Heart left ventricle (tissue), 16 donors: ENCODE measurements around the gene GRIP2. TPM values are rescaled to one million over a fixed set of nuclear protein-coding genes. Genes with fewer than 3 reads are reported as not detected.

Source experiments
- ATAC-seq, 4 donors: fragments of 200-7000 bp; cut with Tn5 transposase; one replicate each; pipeline ENCODE4 v1.9.1; 2020 to 2022; ENCODE audit warnings: moderate library complexity in 4 of 4, mild to moderate bottlenecking in 3 of 4, moderate number of reproducible peaks in 1 of 4
- DNase-seq, 5 donors: peaks; one replicate each; pipeline ENCODE4 v3.0.0-alpha.2; 2020
- H3K27ac ChIP-seq, 12 donors: fragments of 200-600 bp; sonication (generic) in 4 of 12; one replicate each; pipeline versions ENCODE4 v1.5.0 to v1.8.0; 2016 to 2022; ENCODE audit warnings: mild to moderate bottlenecking in 2 of 12
- H3K27me3 ChIP-seq, 9 donors: fragments of 200-600 bp; sonication (generic) in 2 of 9; one replicate each; pipeline versions ENCODE4 v1.5.1 to v1.8.0; 2016 to 2022; ENCODE audit warnings: mild to moderate bottlenecking in 3 of 9
- H3K36me3 ChIP-seq, 9 donors: fragments of 200-600 bp; sonication (generic) in 2 of 9; one replicate each; pipeline versions ENCODE4 v1.5.0 to v1.8.0; 2018 to 2022; ENCODE audit warnings: mild to moderate bottlenecking in 2 of 9
- H3K4me1 ChIP-seq, 12 donors: fragments of 200-600 bp; sonication (generic) in 4 of 12; one replicate each; pipeline versions ENCODE4 v1.5.0 to v1.8.0; 2016 to 2022; ENCODE audit warnings: mild to moderate bottlenecking in 3 of 12
- H3K4me3 ChIP-seq, 12 donors: fragments of 200-600 bp; sonication (generic) in 4 of 12; one replicate each; pipeline versions ENCODE4 v1.5.0 to v1.8.0; 2017 to 2022; ENCODE audit warnings: mild to moderate bottlenecking in 9 of 12, moderate library complexity in 4 of 12
- H3K9me3 ChIP-seq, 12 donors: fragments of 200-600 bp; sonication (generic) in 4 of 12; one replicate each; pipeline versions ENCODE4 v1.5.0 to v1.8.0; 2016 to 2022; ENCODE audit warnings: mild to moderate bottlenecking in 1 of 12
- POLR2A ChIP-seq, 2 donors: fragments of 450-650 bp; IDR thresholded peaks; one replicate each; pipeline ENCODE4 v1.6.1; 2017; ENCODE audit warnings: antibody characterized with exemption in 2 of 2, mild to moderate bottlenecking in 2 of 2, moderate library complexity in 2 of 2
- WGBS, 4 donors: extraction: QIAGEN DNeasy Blood & Tissue Kit in 2 of 4; methylation state at CpG; one replicate each; pipeline versions ENCODE4 v1.1.5 to v1.1.7; 2013 to 2018; 5-methylcytosine and 5-hydroxymethylcytosine counted together
- intact Hi-C, 10 donors: fragments of 100-400 bp; cut with DNase I; formaldehyde crosslinking; loops; one replicate each; pipeline versions ENCODE4 v1.11.1 to v1.14.2; 2022
- polyA plus RNA-seq, 2 donors: library from polyadenylated mRNA; stranded (reverse); fragments of 200-250 nt; gene quantifications; one replicate each; pipeline ENCODE4 v1.2.3, GENCODE V29; 2013
- total RNA-seq, 9 donors: library from RNA; depleted of rRNA in 2 of 9; stranded (reverse); fragments of >200 nt in 2 of 9; fragmentation: NEBNext Ultra II Directional in 3 of 9; extraction: Animal tissue kit (Norgen Biotek cat#: 25700) in 3 of 9; gene quantifications; one replicate each; pipeline versions ENCODE4 v1.1.0 to v1.2.4, GENCODE V29; 2016 to 2023
- TF ChIP-seq, protein P1 (sequence below), 12 donors: fragments of 200-600 bp; sonication (generic) in 4 of 12; IDR thresholded peaks; one replicate each; pipeline versions ENCODE4 v1.5.0 to v1.8.0; 2018 to 2022; ENCODE audit warnings: antibody characterized with exemption in 12 of 12, mild to moderate bottlenecking in 5 of 12
- donor health status: ischemic (EF 13 %, LVEDD 7.1; RV severe dilation, severe dysfunction).
- donor health status: healthy with polysubstance abuse.
- donor health status: DM: no; HTN: yes; CAD: no.
- donor health status: DM: no; HTN: no; CAD: no.
- donor health status: ischemic (EF 25% LVEDD 6.9; RV normal size, moderate dysfunction).
- donor health status: ischemic (EF 25% LVEDD 5.7; RV mildly dilated, moderate dysfunction).
- donor health status: healthy.
- donor health status: DM: yes; HTN: yes; CAD: no.
- donor health status: ischemic (EF 35%, LVEDD 5.7; RV mildly dilated, moderate dysfunction).
- donor health status: nonischemic (EF 11% LVEDD 7.7; RV severe dilation, severe dysfunction).
- donor health status: DM: yes; HTN: yes; CAD: no.
- donor health status: PGD.
- donor health status: ischemic (EF 29% LVEDD 5.4; RV normal size, mild dysfunction).
- donor health status: nonischemic (EF 23%, LVEDD 6.1; RV moderate dilation, normal function).

GRIP2 gene
- total and polyA plus RNA-seq, 11 donors: 5.8 to 56.7 (median 28.7) TPM

DNA sequence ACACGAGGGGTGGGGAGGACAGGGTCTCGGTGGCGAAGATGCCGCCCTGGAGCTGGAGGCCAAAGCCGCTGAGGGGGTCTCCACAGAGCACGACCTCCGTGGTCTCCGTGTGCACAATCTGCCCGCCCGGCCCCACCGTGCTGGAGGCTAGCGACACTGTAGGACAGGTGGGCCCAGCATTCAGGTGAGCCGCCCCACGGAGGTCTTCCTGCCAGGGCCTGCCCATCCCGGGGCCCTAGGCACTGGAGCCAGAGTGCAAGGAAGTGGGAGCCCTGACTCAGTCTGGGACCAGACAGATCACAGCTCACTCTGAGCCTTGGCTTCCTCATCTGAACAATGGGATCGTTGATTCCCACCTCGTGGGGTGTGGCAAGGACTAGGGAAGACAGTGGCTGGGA, 25.8 kb downstream of the GRIP2 start:
- 83 to 93% (median 89%) methylated on average over 13 to 17 of the region's 17 CpGs for WGBS, 4 donors

DNA sequence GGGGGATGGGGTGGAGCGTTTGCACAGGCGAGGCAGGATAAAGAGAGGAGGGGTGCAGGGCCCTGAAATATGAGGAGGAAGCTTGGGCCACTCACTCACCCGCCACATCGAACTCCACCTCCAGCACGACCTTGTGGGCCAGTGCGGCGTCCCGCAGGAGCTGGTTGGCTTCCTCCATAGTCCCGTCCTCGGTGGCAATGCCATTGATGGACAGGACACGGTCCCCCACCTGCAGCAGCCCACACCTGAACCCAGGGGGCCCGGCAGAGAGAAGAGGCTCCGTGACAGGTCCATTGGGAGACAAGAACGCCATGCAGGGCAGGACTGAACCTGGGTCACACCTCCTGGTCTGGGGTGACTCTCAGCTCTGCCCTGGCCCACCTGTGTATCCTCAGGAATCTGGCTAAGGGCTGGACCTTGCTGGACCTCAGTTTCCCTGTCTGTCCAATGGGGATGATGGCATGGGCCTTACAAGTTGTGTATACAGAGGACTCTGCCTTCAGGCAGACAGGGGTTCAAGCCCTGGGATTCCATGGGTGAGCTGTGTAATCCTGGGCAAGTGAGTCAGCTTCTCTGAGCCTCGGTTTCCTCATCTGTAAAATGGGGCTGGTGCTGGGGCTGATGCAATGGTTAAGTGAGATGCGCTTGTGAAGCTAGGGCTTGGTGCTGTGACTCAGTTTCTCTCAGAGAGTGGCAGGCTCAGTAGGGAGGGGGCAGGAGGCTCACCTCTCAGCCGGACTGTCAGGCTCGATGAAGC, 26.4 kb downstream of the GRIP2 start:
- peak in 3 of 5 donors; percentile 6 to 37 (median 11) for DNase-seq
- no peak for ATAC-seq
- intact Hi-C loops: loop anchor here in 3 of 10 donors (10.0 kb wide), 3 partner anchors 91 to 411 kb away; no protein-coding TSS in a partner anchor
- Histone ChIP-seq H3K4me1 (peaks cover 0 to 35% (median 4%) of the 10 kb centered on the region in 12 donors), H3K4me3 (no peak overlapping the region), H3K27ac (peak overlapping the region in 1 of 12 donors; percentile 16), H3K27me3 (no peaks in the 10 kb centered on the region), H3K36me3 (peaks cover 0 to 45% (median 17%) of the 10 kb centered on the region in 9 donors), H3K9me3 (no peaks in the 10 kb centered on the region)
- WGBS, 4 donors: 74 to 81% (median 77%) methylated on average over 7 to 18 of the region's 18 CpGs
- no peak for TF ChIP-seq POLR2A (IDR thresholded peaks at IDR 0.05)
- TF ChIP-seq, protein P1, sequence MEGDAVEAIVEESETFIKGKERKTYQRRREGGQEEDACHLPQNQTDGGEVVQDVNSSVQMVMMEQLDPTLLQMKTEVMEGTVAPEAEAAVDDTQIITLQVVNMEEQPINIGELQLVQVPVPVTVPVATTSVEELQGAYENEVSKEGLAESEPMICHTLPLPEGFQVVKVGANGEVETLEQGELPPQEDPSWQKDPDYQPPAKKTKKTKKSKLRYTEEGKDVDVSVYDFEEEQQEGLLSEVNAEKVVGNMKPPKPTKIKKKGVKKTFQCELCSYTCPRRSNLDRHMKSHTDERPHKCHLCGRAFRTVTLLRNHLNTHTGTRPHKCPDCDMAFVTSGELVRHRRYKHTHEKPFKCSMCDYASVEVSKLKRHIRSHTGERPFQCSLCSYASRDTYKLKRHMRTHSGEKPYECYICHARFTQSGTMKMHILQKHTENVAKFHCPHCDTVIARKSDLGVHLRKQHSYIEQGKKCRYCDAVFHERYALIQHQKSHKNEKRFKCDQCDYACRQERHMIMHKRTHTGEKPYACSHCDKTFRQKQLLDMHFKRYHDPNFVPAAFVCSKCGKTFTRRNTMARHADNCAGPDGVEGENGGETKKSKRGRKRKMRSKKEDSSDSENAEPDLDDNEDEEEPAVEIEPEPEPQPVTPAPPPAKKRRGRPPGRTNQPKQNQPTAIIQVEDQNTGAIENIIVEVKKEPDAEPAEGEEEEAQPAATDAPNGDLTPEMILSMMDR (IDR thresholded peaks at IDR 0.05): no peak

More for the DNA sequence above, 25.8 kb downstream of the GRIP2 start:
- H3K9me3 ChIP-seq: no peaks in the 10 kb centered on the region
- no peak overlapping the region for H3K4me3 ChIP-seq
- H3K36me3 ChIP-seq: peaks cover 0 to 49% (median 17%) of the 10 kb centered on the region in 9 donors
- peak in 3 of 5 donors; percentile 3 to 41 (median 15) for DNase-seq
- peaks cover 0 to 35% (median 0%) of the 10 kb centered on the region in 12 donors for H3K4me1 ChIP-seq
- no peak for ATAC-seq
- intact Hi-C loops: loop anchor here in 3 of 10 donors (10.0 kb wide), 3 partner anchors 90 to 410 kb away; no protein-coding TSS in a partner anchor
- TF ChIP-seq, protein P1 (IDR thresholded peaks at IDR 0.05): no peak
- no peak for TF ChIP-seq POLR2A (IDR thresholded peaks at IDR 0.05)
- H3K27ac ChIP-seq: no peak overlapping the region
- H3K27me3 ChIP-seq: no peaks in the 10 kb centered on the region

DNA sequence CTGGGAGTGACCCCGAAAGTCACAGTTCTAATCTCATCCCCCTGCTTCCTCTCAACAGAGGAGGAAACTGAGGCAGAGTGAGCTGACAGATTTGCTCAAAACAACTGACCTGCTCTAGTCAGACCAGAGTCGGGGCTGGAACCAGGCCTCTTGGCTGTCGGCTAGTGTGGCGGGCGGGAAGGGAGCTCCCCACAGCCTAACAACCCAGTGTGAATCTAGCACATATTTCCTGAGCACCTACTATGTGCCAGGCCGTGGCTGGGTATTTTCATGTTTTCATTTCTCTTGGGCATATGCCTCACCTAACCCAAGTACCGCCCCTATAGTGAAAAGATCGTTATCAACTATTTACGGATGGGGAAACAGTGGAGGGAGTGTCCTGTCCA, 27.2 kb downstream of the GRIP2 start:
- peak overlapping the region in 1 of 12 donors; percentile 16 for H3K27ac ChIP-seq
- no peaks in the 10 kb centered on the region for H3K9me3 ChIP-seq
- H3K4me3 ChIP-seq: no peak overlapping the region
- peaks cover 0 to 43% (median 14%) of the 10 kb centered on the region in 9 donors for H3K36me3 ChIP-seq
- DNase-seq (peak in 2 of 5 donors; percentile 5 to 48), ATAC-seq (no peak)
- peaks cover 0 to 28% (median 4%) of the 10 kb centered on the region in 12 donors for H3K4me1 ChIP-seq
- no peaks in the 10 kb centered on the region for H3K27me3 ChIP-seq
- 72 to 77% (median 75%) methylated on average over 9 of the region's 9 CpGs for WGBS, 4 donors
- TF ChIP-seq POLR2A (IDR thresholded peaks at IDR 0.05): no peak
- TF ChIP-seq, protein P1 (IDR thresholded peaks at IDR 0.05): no peak
- intact Hi-C loops: loop anchor here in 3 of 10 donors (10.0 kb wide), 3 partner anchors 92 to 412 kb away; no protein-coding TSS in a partner anchor

DNA sequence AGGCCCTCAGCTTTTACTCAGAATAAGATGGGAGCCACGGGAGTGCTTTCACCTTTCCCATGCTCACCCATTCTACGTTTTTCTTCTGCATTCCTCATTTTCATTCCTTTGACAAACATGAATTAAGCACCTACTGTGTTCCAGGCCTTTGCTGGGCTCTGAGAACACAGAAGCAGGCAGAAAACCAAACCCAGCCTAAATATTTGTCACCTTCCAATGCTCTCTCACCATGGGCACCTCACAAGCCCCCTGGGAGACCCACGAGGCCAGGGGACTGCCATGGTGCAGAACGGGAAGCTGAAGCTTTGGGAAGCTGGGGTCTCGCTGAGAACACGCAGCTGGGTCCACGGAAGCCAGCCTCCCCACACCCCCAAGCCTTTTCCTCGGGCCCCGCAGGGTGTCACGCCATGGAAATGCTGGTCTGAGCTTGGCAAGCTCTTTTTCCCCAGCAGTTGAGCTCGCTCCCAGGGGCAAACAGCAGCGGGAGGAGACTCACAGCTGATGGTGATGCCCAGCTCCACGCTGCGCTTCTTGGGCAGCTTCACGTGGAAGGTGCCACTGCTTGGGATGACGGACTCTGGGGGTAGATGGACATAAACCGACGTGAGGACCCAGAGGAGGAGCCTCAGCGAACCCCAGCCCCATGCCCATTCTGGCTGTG, 27.7 kb downstream of the GRIP2 start:
- Histone ChIP-seq H3K4me1 (peaks cover 0 to 27% (median 4%) of the 10 kb centered on the region in 12 donors), H3K36me3 (peaks cover 0 to 39% (median 13%) of the 10 kb centered on the region in 9 donors), H3K27me3 (no peaks in the 10 kb centered on the region), H3K27ac (peak overlapping the region in 4 of 12 donors; percentile 9 to 48 (median 14)), H3K9me3 (no peaks in the 10 kb centered on the region), H3K4me3 (no peak overlapping the region)
- TF ChIP-seq, protein P1 (IDR thresholded peaks at IDR 0.05): no peak
- TF ChIP-seq POLR2A (IDR thresholded peaks at IDR 0.05): no peak
- peak in 3 of 5 donors; percentile 7 to 33 (median 13) for DNase-seq
- WGBS, 4 donors: 79 to 89% (median 86%) methylated on average over 19 of the region's 19 CpGs
- intact Hi-C loops: loop anchor here in 3 of 10 donors (10.0 kb wide), 3 partner anchors 92 to 412 kb away; no protein-coding TSS in a partner anchor
- no peak for ATAC-seq
